IPS-20b (cell line): Measurements from ENCODE around the gene PPP6R3.

Experiments used
- H3K27ac ChIP-seq: one replicate; pipeline ENCODE4 v1.5.1; 2013; ENCODE audit warnings: low read length
- H3K27me3 ChIP-seq: 2 replicates; pipeline ENCODE4 v1.6.1; 2013; ENCODE audit warnings: mild to moderate bottlenecking, low read length, inconsistent platforms; ENCODE audit not compliant: insufficient read depth
- H3K36me3 ChIP-seq: 2 replicates; pipeline ENCODE4 v1.6.1; 2013; ENCODE audit warnings: low read depth, mild to moderate bottlenecking, inconsistent platforms, low read length, moderate library complexity; ENCODE audit not compliant: insufficient read depth
- H3K4me1 ChIP-seq: 2 replicates; pipeline ENCODE4 v1.6.1; 2013; ENCODE audit warnings: mild to moderate bottlenecking, control low read depth, inconsistent platforms, low read length, moderate library complexity; ENCODE audit not compliant: insufficient read depth
- H3K4me3 ChIP-seq: 2 replicates; pipeline ENCODE4 v1.5.1; 2013; ENCODE audit warnings: mild to moderate bottlenecking, low read length, inconsistent platforms
- H3K9ac ChIP-seq: 2 replicates; pipeline ENCODE4 v1.6.1; 2013; ENCODE audit warnings: low read depth, mild to moderate bottlenecking, inconsistent platforms, low read length, moderate library complexity
- H3K9me3 ChIP-seq: 2 replicates; pipeline ENCODE4 v1.6.1; 2013; ENCODE audit warnings: mild to moderate bottlenecking, low read depth, low read length, inconsistent platforms; ENCODE audit not compliant: insufficient read depth

PPP6R3 gene

GRCh38 chr11:68660066-68660810 lies 199.7 kb downstream of the PPP6R3 start:
- Histone ChIP-seq H3K27ac (no peak overlapping the region), H3K9me3 (0 out of 2 replicates have a peak, but pooled peaks cover 6% of the 10 kb centered on the region), H3K27me3 (no peaks in the 10 kb centered on the region), H3K9ac (no peak overlapping the region), H3K36me3 (no peaks in the 10 kb centered on the region), H3K4me1 (no peaks in the 10 kb centered on the region), H3K4me3 (no peak overlapping the region)

GRCh38 chr11:68661014-68661413 lies 200.5 kb downstream of the PPP6R3 start:
- no peak overlapping the region for H3K27ac ChIP-seq
- 0 out of 2 replicates have a peak, but pooled peaks cover 3% of the 10 kb centered on the region for H3K9me3 ChIP-seq
- no peaks in the 10 kb centered on the region for H3K27me3 ChIP-seq

GRCh38 chr11:68661697-68662603 lies 201.4 kb downstream of the PPP6R3 start:
- Histone ChIP-seq H3K27me3 (no peaks in the 10 kb centered on the region), H3K4me3 (no peak overlapping the region), H3K9me3 (0 out of 2 replicates have a peak, but pooled peaks cover 3% of the 10 kb centered on the region), H3K36me3 (no peaks in the 10 kb centered on the region), H3K27ac (no peak overlapping the region), H3K9ac (no peak overlapping the region), H3K4me1 (no peaks in the 10 kb centered on the region)

More at GRCh38 chr11:68661014-68661413, 200.5 kb downstream of the PPP6R3 start:
- H3K4me1 ChIP-seq = no peaks in the 10 kb centered on the region
- H3K4me3 ChIP-seq = no peak overlapping the region
- no peak overlapping the region for H3K9ac ChIP-seq
- H3K36me3 ChIP-seq = no peaks in the 10 kb centered on the region

- H3K4me3 ChIP-seq = no peak overlapping the region
- H3K27ac ChIP-seq = no peak overlapping the region
- H3K9me3 ChIP-seq = 0 out of 2 replicates have a peak, but pooled peaks cover 3% of the 10 kb centered on the region
- no peaks in the 10 kb centered on the region for H3K27me3 ChIP-seq
- no peaks in the 10 kb centered on the region for H3K4me1 ChIP-seq
- no peak overlapping the region for H3K9ac ChIP-seq
- no peaks in the 10 kb centered on the region for H3K36me3 ChIP-seq
Observed at GRCh38 chr11:68663482-68664010, 203.0 kb downstream of the PPP6R3 start.

GRCh38 chr11:68664141-68664540 lies 203.6 kb downstream of the PPP6R3 start:
- no peaks in the 10 kb centered on the region for H3K27me3 ChIP-seq
- no peak overlapping the region for H3K27ac ChIP-seq
- H3K4me3 ChIP-seq = no peak overlapping the region
- H3K36me3 ChIP-seq = no peaks in the 10 kb centered on the region
- no peak overlapping the region for H3K9ac ChIP-seq
- no peaks in the 10 kb centered on the region for H3K4me1 ChIP-seq
- H3K9me3 ChIP-seq = 0 out of 2 replicates have a peak, but pooled peaks cover 3% of the 10 kb centered on the region

GRCh38 chr11:68664906-68665305 lies 204.4 kb downstream of the PPP6R3 start:
- H3K27me3 ChIP-seq = no peaks in the 10 kb centered on the region
- H3K4me3 ChIP-seq = no peak overlapping the region
- 0 out of 2 replicates have a peak, but pooled peaks cover 3% of the 10 kb centered on the region for H3K9me3 ChIP-seq
- H3K9ac ChIP-seq = no peak overlapping the region
- no peaks in the 10 kb centered on the region for H3K36me3 ChIP-seq
- no peak overlapping the region for H3K27ac ChIP-seq
- no peaks in the 10 kb centered on the region for H3K4me1 ChIP-seq
